ENCODE data around the gene MAP2K1. TPM values are rescaled to one million over a fixed set of nuclear protein-coding genes. Genes with fewer than 3 reads are reported as not detected.

The MAP2K1 gene
- total and polyA plus RNA-seq, 9 of the 15 experiments (the other 6 are each of a cell fraction or from before 2014, with no cell fraction given), result 7.5 to 58.3 (median 30.0) TPM

- no peak for TF ChIP-seq E4F1 (CRISPR knock-in tag; IDR thresholded peaks at IDR 0.05; ENCODE audit: borderline replicate concordance)
- TF ChIP-seq RNF2 (IDR thresholded peaks at IDR 0.05), result 0 out of 2 replicates have a peak, but pooled peaks have one; percentile 52
- peak; percentile 97 for TF ChIP-seq POLR2G (IDR thresholded peaks at IDR 0.05; ENCODE audit: low read depth, low read length)
- peak; percentile 80 for TF ChIP-seq ZFX (CRISPR knock-in tag; IDR thresholded peaks at IDR 0.05)
- no peak; the same call in 1 of the 2 replicates for TF ChIP-seq SMARCA5 (IDR thresholded peaks at IDR 0.05)
- TF ChIP-seq DMBX1 (CRISPR knock-in tag; IDR thresholded peaks at IDR 0.05; ENCODE audit: borderline replicate concordance), result no peak
- no peak for TF ChIP-seq ZNF695 (CRISPR knock-in tag; IDR thresholded peaks at IDR 0.05)
- peak; percentile 88 for TF ChIP-seq MTA3 (IDR thresholded peaks at IDR 0.05; ENCODE audit: borderline replicate concordance)
- no peak; the same call in 1 of the 2 replicates for TF ChIP-seq FOXP1 (CRISPR knock-in tag; IDR thresholded peaks at IDR 0.05)
- TF ChIP-seq MEF2A (IDR thresholded peaks at IDR 0.05; ENCODE audit: control insufficient read depth, low read depth, low read length), result no peak
- peak; percentile 84 for TF ChIP-seq ETS1 (conservative IDR thresholded peaks at IDR 0.05; ENCODE audit: control insufficient read depth, low read depth, low read length)
- TF ChIP-seq NBN (IDR thresholded peaks at IDR 0.05; ENCODE audit: low read depth), result peak; percentile 78; the same call in 1 of the 2 replicates
- no peak for TF ChIP-seq ZNF512 (tag; IDR thresholded peaks at IDR 0.05)
- peak; percentile 91 for TF ChIP-seq SIN3B (IDR thresholded peaks at IDR 0.05; ENCODE audit: low read depth)
- TF ChIP-seq COPS2 (conservative IDR thresholded peaks at IDR 0.05), result no peak
- TF ChIP-seq ZNF589 (CRISPR knock-in tag; IDR thresholded peaks at IDR 0.05; ENCODE audit: low read depth), result no peak
- TF ChIP-seq ZBTB1 (CRISPR knock-in tag; IDR thresholded peaks at IDR 0.05; ENCODE audit: borderline replicate concordance, low read depth), result no peak
- TF ChIP-seq KLF1 (tag; IDR thresholded peaks at IDR 0.05), result no peak
- TF ChIP-seq KLF16 (IDR thresholded peaks at IDR 0.05), result peak; percentile 61; the same call in 1 of the 2 replicates
- TF ChIP-seq ETV6 (IDR thresholded peaks at IDR 0.05; ENCODE audit: borderline replicate concordance in 1 of 2, low read depth in 2 of 2, low read length in 1 of 2), result peak in 1 of 2 experiments; percentile 69; a peak in 1 of 4 replicates
- peak; percentile 48; the same call in 1 of the 2 replicates for TF ChIP-seq ETV6 (CRISPR knock-in tag; IDR thresholded peaks at IDR 0.05; ENCODE audit: borderline replicate concordance)
- TF ChIP-seq POLR2AphosphoS2 (IDR thresholded peaks at IDR 0.05; ENCODE audit: low read length), result peak; percentile 99
- TF ChIP-seq NR4A1 (CRISPR knock-in tag; IDR thresholded peaks at IDR 0.05), result no peak
- TF ChIP-seq NR4A1 (tag; IDR thresholded peaks at IDR 0.05), result peak; percentile 68
These were observed 111.1 kb downstream of the MAP2K1 start, which contains the start of gene SNAPC5 (continued) for GRCh38 chr15:66497502-66498455.
